BLaER1 (cell line): ENCODE results near the gene RBKS.

ENCODE experiments used
- H3K27ac ChIP-seq: shearing (Covaris generic); formaldehyde crosslinking; 2 replicates; pipeline ENCODE4 v1.8.1; 2022
- H3K27me3 ChIP-seq: shearing (Covaris generic); formaldehyde crosslinking; 2 replicates; pipeline ENCODE4 v1.8.1; 2022
- H3K36me3 ChIP-seq: shearing (Covaris generic); formaldehyde crosslinking; 2 replicates; pipeline ENCODE4 v1.8.1; 2022
- H3K4me1 ChIP-seq: shearing (Covaris generic); formaldehyde crosslinking; 2 replicates; pipeline ENCODE4 v1.8.1; 2022
- H3K4me2 ChIP-seq: shearing (Covaris generic); formaldehyde crosslinking; 2 replicates; pipeline ENCODE4 v1.8.1; 2022
- H3K4me3 ChIP-seq: shearing (Covaris generic); formaldehyde crosslinking; 2 replicates; pipeline ENCODE4 v1.8.1; 2022
- H3K9ac ChIP-seq: shearing (Covaris generic); formaldehyde crosslinking; 2 replicates; pipeline ENCODE4 v1.8.1; 2022
- H3K9me3 ChIP-seq: shearing (Covaris generic); formaldehyde crosslinking; 2 replicates; pipeline ENCODE4 v1.8.1; 2022
- H4K20me1 ChIP-seq: shearing (Covaris generic); formaldehyde crosslinking; 2 replicates; pipeline ENCODE4 v1.8.1; 2022
- Cebpa-rat ChIP-seq: shearing (Covaris generic); IDR thresholded peaks from 2 replicates; pipeline ENCODE4 v1.8.1; 2022

Gene RBKS

DNA sequence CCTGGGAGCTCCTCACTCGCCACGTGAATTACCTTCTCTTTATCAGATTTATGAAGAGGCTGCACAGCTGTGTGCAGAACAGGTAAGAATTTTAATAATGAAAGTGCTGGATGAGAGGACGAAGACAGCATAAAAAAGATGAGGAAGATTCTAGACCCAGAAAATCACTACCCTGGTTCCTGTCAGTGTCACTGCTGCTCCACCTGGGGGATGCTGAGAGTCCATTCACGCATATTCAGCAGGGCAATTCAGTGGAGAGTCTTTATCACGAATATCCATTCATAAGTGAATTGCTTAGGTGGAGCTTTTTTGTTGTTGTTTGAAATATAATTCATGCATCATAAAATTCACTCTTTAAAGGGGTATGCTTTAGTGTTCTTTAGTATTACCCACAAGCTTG is 66.6 kb downstream of the RBKS start:
- Histone ChIP-seq H4K20me1 (no peaks in the 10 kb centered on the region), H3K36me3 (no peaks in the 10 kb centered on the region), H3K9ac (no peak overlapping the region), H3K27ac (no peak overlapping the region), H3K4me1 (peaks cover 14% of the 10 kb centered on the region), H3K27me3 (no peaks in the 10 kb centered on the region), H3K4me2 (peak overlapping the region; percentile 44; the same call in 1 of the 2 replicates), H3K4me3 (no peak overlapping the region), H3K9me3 (peaks cover 9% of the 10 kb centered on the region)
- TF ChIP-seq Cebpa-rat: no peak

DNA sequence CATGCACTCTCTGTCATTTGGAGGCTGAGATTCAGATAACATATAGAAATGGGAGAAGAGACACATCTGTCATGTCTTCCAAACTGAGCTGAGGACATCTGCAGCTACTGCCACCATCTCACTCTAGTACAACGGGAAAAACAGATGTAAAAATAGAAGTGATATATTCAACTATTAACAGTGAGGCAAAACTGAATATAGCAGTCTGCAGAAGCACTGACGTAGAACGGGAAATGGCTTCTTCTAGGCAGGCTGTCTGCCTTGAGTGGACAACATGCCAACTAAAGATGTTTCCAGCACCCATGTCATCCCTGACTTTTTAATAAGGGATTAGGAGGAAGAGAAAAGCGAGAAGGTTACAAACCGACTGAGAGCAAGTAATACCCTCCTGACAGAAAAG is 67.1 kb downstream of the RBKS start:
- H3K27me3 ChIP-seq: no peaks in the 10 kb centered on the region
- H3K9me3 ChIP-seq: peaks cover 9% of the 10 kb centered on the region
- no peak overlapping the region for H3K27ac ChIP-seq
- no peak overlapping the region for H3K4me3 ChIP-seq
- H3K4me2 ChIP-seq: peak overlapping the region; percentile 44
- H3K9ac ChIP-seq: no peak overlapping the region
- no peaks in the 10 kb centered on the region for H4K20me1 ChIP-seq
- H3K36me3 ChIP-seq: no peaks in the 10 kb centered on the region
- TF ChIP-seq Cebpa-rat: no peak
- peaks cover 14% of the 10 kb centered on the region for H3K4me1 ChIP-seq

DNA sequence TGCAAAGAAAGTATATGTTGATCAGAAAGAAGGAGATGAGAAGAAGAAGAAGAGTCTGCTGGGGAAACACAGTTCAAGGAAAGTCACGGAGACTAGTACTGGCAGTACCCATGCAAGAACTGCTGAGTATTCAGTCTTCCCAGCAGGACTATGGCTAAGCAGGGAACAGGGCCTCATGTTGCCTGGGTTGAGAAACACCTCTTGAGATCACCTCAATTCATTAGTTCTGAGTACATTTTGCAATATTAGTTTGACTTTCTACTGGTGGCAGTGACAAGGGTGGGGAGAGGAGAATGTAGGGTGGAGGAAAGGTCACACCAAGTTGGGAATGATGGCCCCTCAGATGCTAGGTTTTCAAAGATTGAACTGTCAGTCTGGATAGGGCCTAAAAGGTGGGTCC is 68.1 kb downstream of the RBKS start:
- no peak for TF ChIP-seq Cebpa-rat
- H3K27ac ChIP-seq: no peak overlapping the region
- peaks cover 9% of the 10 kb centered on the region for H3K9me3 ChIP-seq
- no peak overlapping the region for H3K4me2 ChIP-seq
- H3K9ac ChIP-seq: no peak overlapping the region
- no peaks in the 10 kb centered on the region for H3K36me3 ChIP-seq
- no peaks in the 10 kb centered on the region for H3K27me3 ChIP-seq
- no peak overlapping the region for H3K4me3 ChIP-seq
- no peaks in the 10 kb centered on the region for H4K20me1 ChIP-seq
- H3K4me1 ChIP-seq: peaks cover 14% of the 10 kb centered on the region

DNA sequence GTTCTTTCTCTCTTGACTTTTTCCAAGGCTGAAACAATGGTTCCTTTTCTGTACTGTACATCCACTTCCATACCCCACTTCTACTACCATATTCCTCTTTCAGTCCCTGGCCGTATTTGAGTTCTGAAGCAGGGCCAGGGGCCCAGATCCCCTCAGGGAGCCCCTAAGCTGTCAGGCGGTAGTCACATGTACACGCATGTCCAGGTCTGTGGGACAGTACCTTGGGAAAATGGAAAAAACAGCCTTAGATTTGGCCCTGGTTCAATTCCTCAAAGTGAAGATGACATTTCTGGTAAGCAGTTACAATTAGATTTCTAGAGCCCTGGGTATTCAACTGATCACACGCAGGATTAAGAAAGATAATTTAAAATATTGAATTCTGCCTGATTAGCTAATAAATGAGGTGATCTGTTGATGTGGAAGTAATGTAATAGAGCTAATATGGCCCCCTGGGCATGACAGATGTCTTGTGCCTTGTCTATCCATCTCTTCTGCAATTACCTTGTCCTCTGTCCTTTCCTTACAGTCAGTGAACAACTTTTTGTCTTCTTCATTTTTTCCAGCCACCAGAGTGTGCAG is 74.2 kb downstream of the RBKS start:
- Histone ChIP-seq H3K4me3 (no peak overlapping the region), H4K20me1 (no peaks in the 10 kb centered on the region), H3K27ac (no peak overlapping the region), H3K9me3 (peaks cover 3% of the 10 kb centered on the region; the same call in 1 of the 2 replicates), H3K4me1 (peaks cover 7% of the 10 kb centered on the region), H3K27me3 (no peaks in the 10 kb centered on the region), H3K36me3 (no peaks in the 10 kb centered on the region), H3K4me2 (no peak overlapping the region), H3K9ac (no peak overlapping the region)
- TF ChIP-seq Cebpa-rat: no peak

DNA sequence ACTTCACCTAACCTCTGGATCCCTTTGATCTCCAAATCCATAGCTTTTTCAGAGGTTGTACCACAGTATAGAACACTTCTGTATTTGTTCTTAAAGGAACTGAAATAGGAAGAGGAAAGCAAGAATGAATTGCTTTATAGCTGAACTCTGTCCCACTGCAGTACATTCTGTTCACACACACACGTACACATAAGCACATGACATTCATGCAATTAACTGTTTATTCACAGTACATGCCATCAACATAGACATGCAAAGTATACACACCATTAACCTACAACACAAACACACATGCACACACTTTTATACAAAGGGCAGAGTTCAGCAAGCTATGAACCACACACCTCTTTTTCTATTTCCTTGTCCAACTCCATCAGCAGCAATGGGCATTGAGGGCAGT is 75.4 kb downstream of the RBKS start:
- no peak overlapping the region for H3K27ac ChIP-seq
- H3K36me3 ChIP-seq: no peaks in the 10 kb centered on the region
- no peaks in the 10 kb centered on the region for H3K27me3 ChIP-seq
- no peak overlapping the region for H3K4me3 ChIP-seq
- H3K4me1 ChIP-seq: peaks cover 19% of the 10 kb centered on the region
- H3K9me3 ChIP-seq: peaks cover 3% of the 10 kb centered on the region; the same call in 1 of the 2 replicates
- H4K20me1 ChIP-seq: no peaks in the 10 kb centered on the region
- no peak overlapping the region for H3K9ac ChIP-seq
- H3K4me2 ChIP-seq: no peak overlapping the region
- no peak for TF ChIP-seq Cebpa-rat

DNA sequence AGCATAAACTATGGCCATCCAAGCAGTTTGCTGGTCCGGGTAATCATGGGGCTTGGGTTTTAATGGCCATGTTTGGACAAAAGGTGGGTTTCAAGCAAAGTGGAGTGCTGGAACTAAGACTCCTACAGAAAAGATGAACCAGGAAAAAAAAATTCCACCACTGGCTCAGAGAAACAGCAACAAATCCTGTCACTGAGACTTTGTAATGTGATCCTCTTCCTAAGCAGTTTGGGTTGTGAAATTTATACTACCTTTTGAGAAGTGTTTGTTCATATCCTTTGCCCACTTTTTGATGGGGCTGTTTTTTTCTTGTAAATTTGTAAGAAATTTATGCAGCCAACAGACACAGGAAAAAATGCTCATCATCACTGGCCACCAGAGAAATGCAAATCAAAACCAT is 78.4 kb downstream of the RBKS start:
- Histone ChIP-seq H3K9ac (no peak overlapping the region), H4K20me1 (no peaks in the 10 kb centered on the region), H3K27me3 (no peaks in the 10 kb centered on the region), H3K27ac (no peak overlapping the region), H3K4me1 (peaks cover 34% of the 10 kb centered on the region), H3K4me3 (no peak overlapping the region), H3K4me2 (peak overlapping the region; percentile 64), H3K9me3 (peaks cover 3% of the 10 kb centered on the region; the same call in 1 of the 2 replicates), H3K36me3 (no peaks in the 10 kb centered on the region)
- no peak for TF ChIP-seq Cebpa-rat

DNA sequence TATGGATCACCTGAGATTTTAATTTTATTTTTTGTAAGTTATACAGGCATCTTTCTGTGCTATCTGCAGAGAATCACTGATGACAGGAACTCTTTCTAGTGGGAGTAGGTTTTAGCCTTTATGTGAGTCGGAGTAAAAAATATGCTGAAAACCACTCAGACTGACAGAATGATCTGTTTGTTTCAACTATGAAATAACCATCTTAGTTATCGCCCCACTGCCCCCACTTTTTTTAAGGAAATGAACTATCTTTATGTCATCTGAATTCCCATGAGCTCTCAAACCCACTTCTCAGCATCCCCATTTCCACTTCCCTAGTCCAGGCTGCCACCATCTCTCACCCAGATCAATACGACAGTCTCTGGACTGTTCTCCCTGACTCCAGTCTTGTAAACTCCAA is 79.7 kb downstream of the RBKS start:
- H3K27ac ChIP-seq: peak overlapping the region; percentile 33
- H3K4me2 ChIP-seq: peak overlapping the region; percentile 64
- no peak overlapping the region for H3K9ac ChIP-seq
- no peaks in the 10 kb centered on the region for H3K27me3 ChIP-seq
- H3K4me1 ChIP-seq: peaks cover 34% of the 10 kb centered on the region
- H4K20me1 ChIP-seq: no peaks in the 10 kb centered on the region
- H3K4me3 ChIP-seq: no peak overlapping the region
- no peaks in the 10 kb centered on the region for H3K36me3 ChIP-seq
- H3K9me3 ChIP-seq: peaks cover 3% of the 10 kb centered on the region; the same call in 1 of the 2 replicates
- no peak for TF ChIP-seq Cebpa-rat

DNA sequence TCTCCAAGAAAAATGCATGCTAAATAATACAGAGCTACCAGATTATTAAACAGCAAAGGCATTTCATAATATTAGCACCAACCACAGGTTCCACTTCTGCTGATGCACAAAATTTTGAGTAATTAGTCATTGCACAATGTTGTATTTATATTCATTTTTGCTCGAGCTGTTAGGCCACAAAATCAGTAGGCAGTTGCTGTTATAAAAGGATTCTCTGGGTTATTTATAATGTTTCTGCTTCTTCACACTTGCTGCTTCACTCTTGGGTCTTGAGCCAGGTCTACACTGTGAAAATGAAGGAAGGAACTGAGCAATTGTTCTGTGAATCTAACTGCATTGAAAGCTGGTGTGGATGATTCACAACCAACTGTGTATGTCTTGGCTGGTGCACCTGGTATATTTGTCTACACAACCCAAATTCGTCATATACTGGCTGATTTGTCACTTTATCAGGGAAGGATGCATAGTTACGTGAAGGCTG is 80.4 kb downstream of the RBKS start:
- Histone ChIP-seq H3K9ac (no peak overlapping the region), H3K9me3 (peaks cover 3% of the 10 kb centered on the region; the same call in 1 of the 2 replicates), H3K27me3 (no peaks in the 10 kb centered on the region), H3K36me3 (no peaks in the 10 kb centered on the region), H3K4me1 (peaks cover 38% of the 10 kb centered on the region), H3K4me2 (peak overlapping the region; percentile 64), H4K20me1 (no peaks in the 10 kb centered on the region), H3K4me3 (no peak overlapping the region), H3K27ac (peak overlapping the region; percentile 33; the same call in 1 of the 2 replicates)
- TF ChIP-seq Cebpa-rat: peak; percentile 15; the same call in 1 of the 2 replicates

DNA sequence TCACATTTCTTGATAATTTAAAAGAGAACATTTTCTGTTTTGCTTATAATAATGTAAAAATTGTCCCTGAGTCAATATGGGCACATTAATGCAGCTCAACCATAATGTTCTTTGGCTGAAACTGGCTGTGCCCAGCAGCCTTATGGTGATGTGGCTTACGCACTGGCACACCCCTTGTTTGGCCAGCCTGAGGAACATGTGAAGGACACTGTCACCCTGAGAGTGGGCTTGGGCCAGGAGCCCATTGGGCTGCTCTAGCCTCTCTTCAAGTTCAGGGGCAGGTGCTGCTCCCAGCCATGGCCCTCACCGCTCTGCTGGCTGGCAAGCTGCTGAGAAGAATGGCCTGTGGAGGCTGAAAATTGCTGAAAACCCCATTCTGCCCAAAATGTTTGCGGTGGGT is 81.2 kb downstream of the RBKS start:
- no peak for TF ChIP-seq Cebpa-rat
- Histone ChIP-seq H3K4me3 (no peak overlapping the region), H3K4me1 (peaks cover 46% of the 10 kb centered on the region), H3K9ac (no peak overlapping the region), H3K4me2 (peak overlapping the region; percentile 64), H4K20me1 (no peaks in the 10 kb centered on the region), H3K27ac (peak overlapping the region; percentile 28; the same call in 1 of the 2 replicates), H3K27me3 (no peaks in the 10 kb centered on the region), H3K36me3 (no peaks in the 10 kb centered on the region), H3K9me3 (peaks cover 3% of the 10 kb centered on the region; the same call in 1 of the 2 replicates)

DNA sequence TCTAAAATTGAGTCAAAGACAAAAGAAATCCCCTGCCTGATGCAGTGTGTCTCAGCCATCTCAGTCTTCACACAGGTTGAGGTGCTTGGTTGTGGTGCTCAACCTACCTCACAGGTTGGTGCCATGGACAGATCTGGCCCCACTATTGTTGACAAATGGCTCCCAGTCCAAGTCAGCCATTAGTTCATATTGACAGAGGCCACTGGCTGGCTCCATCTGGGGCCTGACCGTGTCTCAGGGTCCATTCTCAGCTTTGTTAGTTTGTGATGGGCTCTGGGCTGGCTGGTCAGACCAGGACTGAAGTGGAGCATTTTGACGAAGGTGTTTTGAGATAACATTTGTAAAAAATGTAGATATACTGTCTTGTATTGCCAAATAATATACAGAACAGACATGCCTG is 81.8 kb downstream of the RBKS start:
- Histone ChIP-seq H3K4me2 (no peak overlapping the region), H3K4me1 (peaks cover 52% of the 10 kb centered on the region)
- TF ChIP-seq Cebpa-rat: no peak

More for the DNA sequence above, 81.8 kb downstream of the RBKS start:
- H3K9me3 ChIP-seq: peaks cover 3% of the 10 kb centered on the region; the same call in 1 of the 2 replicates
- no peak overlapping the region; the same call in 1 of the 2 replicates for H3K27ac ChIP-seq
- no peaks in the 10 kb centered on the region for H4K20me1 ChIP-seq
- H3K36me3 ChIP-seq: no peaks in the 10 kb centered on the region
- H3K9ac ChIP-seq: no peak overlapping the region
- H3K4me3 ChIP-seq: no peak overlapping the region
- no peaks in the 10 kb centered on the region for H3K27me3 ChIP-seq
